Spleen (tissue), 7 donors: ENCODE measurements around the gene HPS4.

Source experiments
- POLR2A ChIP-seq, 3 donors: fragments of 450-650 bp; IDR thresholded peaks; one replicate each; pipeline ENCODE4 v1.5.1; 2017; ENCODE audit warnings: antibody characterized with exemption in 3 of 3, mild to moderate bottlenecking in 1 of 3
- TF ChIP-seq, protein P1 (sequence below), 11 experiments: fragments of 200-600 bp in 7 of 11; fragments of 450-650 bp in 4 of 11; sonication (generic) in 4 of 11; IDR thresholded peaks in 8 of 11; conservative IDR thresholded peaks in 3 of 11; 1 replicate in 7 of 11; 2 replicates in 4 of 11; pipeline versions ENCODE4 v1.4.0 to v1.8.0; 2016 to 2021; ENCODE audit warnings: antibody characterized with exemption in 11 of 11, inconsistent platforms in 4 of 11, mild to moderate bottlenecking in 1 of 11
- donor health status: DM: no; HTN: no; CAD: no; lungs with moderate emphysema.
- donor health status: DM: no; HTN: no; CAD: no.
- donor health status: DM: no; HTN: no; CAD: no.

DNA sequence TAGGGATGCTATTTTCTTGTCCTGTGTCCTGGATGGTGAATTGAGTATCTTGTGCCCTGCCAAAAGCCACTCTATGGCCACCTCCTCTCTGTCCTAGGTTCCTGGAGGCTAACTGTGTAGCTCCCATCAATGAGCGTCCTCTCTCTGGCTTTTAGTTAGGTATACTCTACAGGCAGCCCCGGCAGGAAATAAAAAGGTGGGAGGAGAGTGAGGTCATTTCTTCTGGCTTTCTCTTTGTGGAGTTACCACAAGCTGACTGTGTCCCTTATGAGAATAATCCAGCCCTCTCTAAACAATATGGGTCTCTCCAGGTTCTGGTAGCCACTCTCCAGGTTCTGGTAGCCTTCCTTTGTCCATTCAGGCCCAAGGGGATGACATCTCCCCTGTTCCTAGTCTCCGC, 66.2 kb downstream of the HPS4 start:
- no peak for TF ChIP-seq POLR2A (IDR thresholded peaks at IDR 0.05)
- TF ChIP-seq, protein P1, sequence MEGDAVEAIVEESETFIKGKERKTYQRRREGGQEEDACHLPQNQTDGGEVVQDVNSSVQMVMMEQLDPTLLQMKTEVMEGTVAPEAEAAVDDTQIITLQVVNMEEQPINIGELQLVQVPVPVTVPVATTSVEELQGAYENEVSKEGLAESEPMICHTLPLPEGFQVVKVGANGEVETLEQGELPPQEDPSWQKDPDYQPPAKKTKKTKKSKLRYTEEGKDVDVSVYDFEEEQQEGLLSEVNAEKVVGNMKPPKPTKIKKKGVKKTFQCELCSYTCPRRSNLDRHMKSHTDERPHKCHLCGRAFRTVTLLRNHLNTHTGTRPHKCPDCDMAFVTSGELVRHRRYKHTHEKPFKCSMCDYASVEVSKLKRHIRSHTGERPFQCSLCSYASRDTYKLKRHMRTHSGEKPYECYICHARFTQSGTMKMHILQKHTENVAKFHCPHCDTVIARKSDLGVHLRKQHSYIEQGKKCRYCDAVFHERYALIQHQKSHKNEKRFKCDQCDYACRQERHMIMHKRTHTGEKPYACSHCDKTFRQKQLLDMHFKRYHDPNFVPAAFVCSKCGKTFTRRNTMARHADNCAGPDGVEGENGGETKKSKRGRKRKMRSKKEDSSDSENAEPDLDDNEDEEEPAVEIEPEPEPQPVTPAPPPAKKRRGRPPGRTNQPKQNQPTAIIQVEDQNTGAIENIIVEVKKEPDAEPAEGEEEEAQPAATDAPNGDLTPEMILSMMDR (IDR thresholded peaks at IDR 0.05 in 8 of 11, conservative IDR thresholded peaks at IDR 0.05 in 3 of 11) = no peak
